ENCODE data around the gene TMEM25. TPM values are rescaled to one million over a fixed set of nuclear protein-coding genes. Genes with fewer than 3 reads are reported as not detected.
A peak's percentile ranks its signal among the peaks of the same experiment; 100 is the strongest.

TMEM25 gene
- total and polyA plus RNA-seq, 2 of the 13 experiments (the other 11 are each of a cell fraction or from before 2014, with no cell fraction given) = 7.5 to 17.2 TPM

DNA sequence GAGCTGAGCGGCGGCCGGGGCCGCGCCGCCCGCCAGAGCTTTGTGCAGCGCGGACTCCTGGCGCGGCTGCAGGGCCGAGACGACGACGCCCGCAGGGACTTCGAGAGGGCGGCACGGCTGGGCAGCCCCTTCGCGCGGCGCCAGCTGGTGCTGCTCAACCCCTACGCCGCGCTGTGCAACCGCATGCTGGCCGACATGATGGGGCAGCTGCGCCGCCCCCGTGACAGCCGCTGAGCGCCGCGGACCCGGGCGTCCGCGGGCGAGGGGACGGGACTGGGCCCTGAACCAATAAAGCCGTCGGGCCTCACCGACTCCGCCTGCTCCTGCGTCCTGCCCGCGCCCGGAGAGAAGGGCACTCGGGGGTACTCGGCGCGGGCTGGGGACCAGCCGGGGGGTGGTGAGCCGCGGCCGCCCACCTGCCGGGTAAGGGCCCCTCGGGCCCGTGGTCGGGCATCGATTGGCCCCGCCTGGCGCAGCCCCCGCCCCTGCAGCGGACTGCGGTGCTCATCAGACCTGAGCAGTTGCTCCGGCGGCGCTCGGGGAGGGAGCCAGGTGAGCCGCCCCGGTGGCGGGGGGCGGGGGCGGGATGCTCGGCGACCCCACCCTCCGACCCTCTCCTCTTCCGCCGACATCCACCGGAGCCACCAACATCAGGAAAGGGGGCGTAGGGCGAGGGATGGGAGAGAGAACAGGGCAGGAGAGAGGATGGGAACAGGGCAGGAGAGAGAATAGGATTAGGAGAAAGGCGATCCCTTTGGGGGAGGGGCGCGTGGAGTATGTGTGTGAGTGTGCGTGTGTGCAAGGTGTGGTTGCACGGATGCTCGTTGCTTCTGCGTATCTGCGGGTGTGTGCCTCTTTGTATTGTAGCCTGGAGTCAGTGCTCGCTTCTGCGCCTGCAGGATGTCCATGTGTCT lies at the start of gene TMEM25 (continued):
- peak; percentile 96 for TF ChIP-seq ZNF777 (CRISPR knock-in tag; IDR thresholded peaks at IDR 0.05)
- 0 out of 2 replicates have a peak, but pooled peaks have one; percentile 20 for TF ChIP-seq MED1 (CRISPR knock-in tag; IDR thresholded peaks at IDR 0.05)
- no peak for TF ChIP-seq PAF1 (CRISPR knock-in tag; IDR thresholded peaks at IDR 0.05)
- TF ChIP-seq SIX1 (CRISPR knock-in tag; IDR thresholded peaks at IDR 0.05; ENCODE audit: borderline replicate concordance) = no peak
- TF ChIP-seq, protein P1, sequence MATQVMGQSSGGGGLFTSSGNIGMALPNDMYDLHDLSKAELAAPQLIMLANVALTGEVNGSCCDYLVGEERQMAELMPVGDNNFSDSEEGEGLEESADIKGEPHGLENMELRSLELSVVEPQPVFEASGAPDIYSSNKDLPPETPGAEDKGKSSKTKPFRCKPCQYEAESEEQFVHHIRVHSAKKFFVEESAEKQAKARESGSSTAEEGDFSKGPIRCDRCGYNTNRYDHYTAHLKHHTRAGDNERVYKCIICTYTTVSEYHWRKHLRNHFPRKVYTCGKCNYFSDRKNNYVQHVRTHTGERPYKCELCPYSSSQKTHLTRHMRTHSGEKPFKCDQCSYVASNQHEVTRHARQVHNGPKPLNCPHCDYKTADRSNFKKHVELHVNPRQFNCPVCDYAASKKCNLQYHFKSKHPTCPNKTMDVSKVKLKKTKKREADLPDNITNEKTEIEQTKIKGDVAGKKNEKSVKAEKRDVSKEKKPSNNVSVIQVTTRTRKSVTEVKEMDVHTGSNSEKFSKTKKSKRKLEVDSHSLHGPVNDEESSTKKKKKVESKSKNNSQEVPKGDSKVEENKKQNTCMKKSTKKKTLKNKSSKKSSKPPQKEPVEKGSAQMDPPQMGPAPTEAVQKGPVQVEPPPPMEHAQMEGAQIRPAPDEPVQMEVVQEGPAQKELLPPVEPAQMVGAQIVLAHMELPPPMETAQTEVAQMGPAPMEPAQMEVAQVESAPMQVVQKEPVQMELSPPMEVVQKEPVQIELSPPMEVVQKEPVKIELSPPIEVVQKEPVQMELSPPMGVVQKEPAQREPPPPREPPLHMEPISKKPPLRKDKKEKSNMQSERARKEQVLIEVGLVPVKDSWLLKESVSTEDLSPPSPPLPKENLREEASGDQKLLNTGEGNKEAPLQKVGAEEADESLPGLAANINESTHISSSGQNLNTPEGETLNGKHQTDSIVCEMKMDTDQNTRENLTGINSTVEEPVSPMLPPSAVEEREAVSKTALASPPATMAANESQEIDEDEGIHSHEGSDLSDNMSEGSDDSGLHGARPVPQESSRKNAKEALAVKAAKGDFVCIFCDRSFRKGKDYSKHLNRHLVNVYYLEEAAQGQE (IDR thresholded peaks at IDR 0.05; ENCODE audit: borderline replicate concordance in 1 of 2, low read depth in 1 of 2, low read length in 2 of 2) = no peak
- no peak for TF ChIP-seq ZNF3 (CRISPR knock-in tag; IDR thresholded peaks at IDR 0.05)
- no peak for TF ChIP-seq ZBTB20 (CRISPR knock-in tag; IDR thresholded peaks at IDR 0.05; ENCODE audit: borderline replicate concordance, low read depth)
- no peak; the same call in 1 of the 2 replicates for TF ChIP-seq ZNF343 (CRISPR knock-in tag; IDR thresholded peaks at IDR 0.05)
- TF ChIP-seq SRSF1 (optimal IDR thresholded peaks at IDR 0.05; ENCODE audit: low read depth, low read length) = peak; percentile 11
- TF ChIP-seq EZH2 (conservative IDR thresholded peaks at IDR 0.05; ENCODE audit: low read depth, low read length) = no peak
- TF ChIP-seq, protein P2, sequence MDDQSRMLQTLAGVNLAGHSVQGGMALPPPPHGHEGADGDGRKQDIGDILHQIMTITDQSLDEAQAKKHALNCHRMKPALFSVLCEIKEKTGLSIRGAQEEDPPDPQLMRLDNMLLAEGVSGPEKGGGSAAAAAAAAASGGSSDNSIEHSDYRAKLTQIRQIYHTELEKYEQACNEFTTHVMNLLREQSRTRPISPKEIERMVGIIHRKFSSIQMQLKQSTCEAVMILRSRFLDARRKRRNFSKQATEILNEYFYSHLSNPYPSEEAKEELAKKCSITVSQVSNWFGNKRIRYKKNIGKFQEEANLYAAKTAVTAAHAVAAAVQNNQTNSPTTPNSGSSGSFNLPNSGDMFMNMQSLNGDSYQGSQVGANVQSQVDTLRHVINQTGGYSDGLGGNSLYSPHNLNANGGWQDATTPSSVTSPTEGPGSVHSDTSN (CRISPR knock-in tag; IDR thresholded peaks at IDR 0.05; ENCODE audit: borderline replicate concordance) = 0 out of 2 replicates have a peak, but pooled peaks have one; percentile 17
- peak; percentile 70; the same call in 1 of the 2 replicates for TF ChIP-seq ZNF333 (CRISPR knock-in tag; IDR thresholded peaks at IDR 0.05; ENCODE audit: borderline replicate concordance)
- peak; percentile 94; the same call in 1 of the 2 replicates for TF ChIP-seq ZNF790 (CRISPR knock-in tag; IDR thresholded peaks at IDR 0.05; ENCODE audit: borderline replicate concordance)
- TF ChIP-seq CAMTA2 (CRISPR knock-in tag; IDR thresholded peaks at IDR 0.05; ENCODE audit: borderline replicate concordance) = 0 out of 2 replicates have a peak, but pooled peaks have one; percentile 43
- no peak for TF ChIP-seq ATAD3A (CRISPR knock-in tag; IDR thresholded peaks at IDR 0.05)
- TF ChIP-seq CEBPG (CRISPR knock-in tag; IDR thresholded peaks at IDR 0.05) = no peak
- TF ChIP-seq KLF13 (CRISPR knock-in tag; IDR thresholded peaks at IDR 0.05) = no peak
- TF ChIP-seq, protein P3, sequence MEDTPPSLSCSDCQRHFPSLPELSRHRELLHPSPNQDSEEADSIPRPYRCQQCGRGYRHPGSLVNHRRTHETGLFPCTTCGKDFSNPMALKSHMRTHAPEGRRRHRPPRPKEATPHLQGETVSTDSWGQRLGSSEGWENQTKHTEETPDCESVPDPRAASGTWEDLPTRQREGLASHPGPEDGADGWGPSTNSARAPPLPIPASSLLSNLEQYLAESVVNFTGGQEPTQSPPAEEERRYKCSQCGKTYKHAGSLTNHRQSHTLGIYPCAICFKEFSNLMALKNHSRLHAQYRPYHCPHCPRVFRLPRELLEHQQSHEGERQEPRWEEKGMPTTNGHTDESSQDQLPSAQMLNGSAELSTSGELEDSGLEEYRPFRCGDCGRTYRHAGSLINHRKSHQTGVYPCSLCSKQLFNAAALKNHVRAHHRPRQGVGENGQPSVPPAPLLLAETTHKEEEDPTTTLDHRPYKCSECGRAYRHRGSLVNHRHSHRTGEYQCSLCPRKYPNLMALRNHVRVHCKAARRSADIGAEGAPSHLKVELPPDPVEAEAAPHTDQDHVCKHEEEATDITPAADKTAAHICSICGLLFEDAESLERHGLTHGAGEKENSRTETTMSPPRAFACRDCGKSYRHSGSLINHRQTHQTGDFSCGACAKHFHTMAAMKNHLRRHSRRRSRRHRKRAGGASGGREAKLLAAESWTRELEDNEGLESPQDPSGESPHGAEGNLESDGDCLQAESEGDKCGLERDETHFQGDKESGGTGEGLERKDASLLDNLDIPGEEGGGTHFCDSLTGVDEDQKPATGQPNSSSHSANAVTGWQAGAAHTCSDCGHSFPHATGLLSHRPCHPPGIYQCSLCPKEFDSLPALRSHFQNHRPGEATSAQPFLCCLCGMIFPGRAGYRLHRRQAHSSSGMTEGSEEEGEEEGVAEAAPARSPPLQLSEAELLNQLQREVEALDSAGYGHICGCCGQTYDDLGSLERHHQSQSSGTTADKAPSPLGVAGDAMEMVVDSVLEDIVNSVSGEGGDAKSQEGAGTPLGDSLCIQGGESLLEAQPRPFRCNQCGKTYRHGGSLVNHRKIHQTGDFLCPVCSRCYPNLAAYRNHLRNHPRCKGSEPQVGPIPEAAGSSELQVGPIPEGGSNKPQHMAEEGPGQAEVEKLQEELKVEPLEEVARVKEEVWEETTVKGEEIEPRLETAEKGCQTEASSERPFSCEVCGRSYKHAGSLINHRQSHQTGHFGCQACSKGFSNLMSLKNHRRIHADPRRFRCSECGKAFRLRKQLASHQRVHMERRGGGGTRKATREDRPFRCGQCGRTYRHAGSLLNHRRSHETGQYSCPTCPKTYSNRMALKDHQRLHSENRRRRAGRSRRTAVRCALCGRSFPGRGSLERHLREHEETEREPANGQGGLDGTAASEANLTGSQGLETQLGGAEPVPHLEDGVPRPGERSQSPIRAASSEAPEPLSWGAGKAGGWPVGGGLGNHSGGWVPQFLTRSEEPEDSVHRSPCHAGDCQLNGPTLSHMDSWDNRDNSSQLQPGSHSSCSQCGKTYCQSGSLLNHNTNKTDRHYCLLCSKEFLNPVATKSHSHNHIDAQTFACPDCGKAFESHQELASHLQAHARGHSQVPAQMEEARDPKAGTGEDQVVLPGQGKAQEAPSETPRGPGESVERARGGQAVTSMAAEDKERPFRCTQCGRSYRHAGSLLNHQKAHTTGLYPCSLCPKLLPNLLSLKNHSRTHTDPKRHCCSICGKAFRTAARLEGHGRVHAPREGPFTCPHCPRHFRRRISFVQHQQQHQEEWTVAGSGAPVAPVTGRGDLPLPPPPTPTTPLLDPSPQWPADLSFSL (CRISPR knock-in tag; IDR thresholded peaks at IDR 0.05) = no peak

Data from HepG2 (cell line).